ENCODE results near the gene CEBPE.

DNA sequence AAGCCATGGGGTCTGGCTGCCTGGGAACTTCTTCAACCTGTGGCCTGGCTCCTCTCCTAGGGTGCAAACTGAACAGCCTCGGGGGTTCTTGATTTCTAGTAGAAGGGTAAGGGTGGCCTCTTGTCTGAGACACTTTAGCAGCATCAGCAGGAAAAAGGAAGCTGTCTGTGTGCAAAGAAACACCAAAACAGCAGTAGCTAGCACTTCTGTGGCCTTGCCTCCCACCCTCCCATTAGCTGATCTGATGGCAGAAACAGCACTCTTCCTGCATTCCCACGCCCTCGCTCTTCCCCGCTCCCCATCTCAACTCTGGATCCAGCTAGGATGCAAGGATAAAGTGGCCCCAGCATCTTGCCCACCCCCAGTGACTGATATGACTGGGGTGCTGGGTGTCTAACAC lies 43.7 kb upstream of the CEBPE start:
- TF ChIP-seq, protein P1, sequence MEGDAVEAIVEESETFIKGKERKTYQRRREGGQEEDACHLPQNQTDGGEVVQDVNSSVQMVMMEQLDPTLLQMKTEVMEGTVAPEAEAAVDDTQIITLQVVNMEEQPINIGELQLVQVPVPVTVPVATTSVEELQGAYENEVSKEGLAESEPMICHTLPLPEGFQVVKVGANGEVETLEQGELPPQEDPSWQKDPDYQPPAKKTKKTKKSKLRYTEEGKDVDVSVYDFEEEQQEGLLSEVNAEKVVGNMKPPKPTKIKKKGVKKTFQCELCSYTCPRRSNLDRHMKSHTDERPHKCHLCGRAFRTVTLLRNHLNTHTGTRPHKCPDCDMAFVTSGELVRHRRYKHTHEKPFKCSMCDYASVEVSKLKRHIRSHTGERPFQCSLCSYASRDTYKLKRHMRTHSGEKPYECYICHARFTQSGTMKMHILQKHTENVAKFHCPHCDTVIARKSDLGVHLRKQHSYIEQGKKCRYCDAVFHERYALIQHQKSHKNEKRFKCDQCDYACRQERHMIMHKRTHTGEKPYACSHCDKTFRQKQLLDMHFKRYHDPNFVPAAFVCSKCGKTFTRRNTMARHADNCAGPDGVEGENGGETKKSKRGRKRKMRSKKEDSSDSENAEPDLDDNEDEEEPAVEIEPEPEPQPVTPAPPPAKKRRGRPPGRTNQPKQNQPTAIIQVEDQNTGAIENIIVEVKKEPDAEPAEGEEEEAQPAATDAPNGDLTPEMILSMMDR (IDR thresholded peaks at IDR 0.05), result no peak
- no peak for TF ChIP-seq POLR2A (IDR thresholded peaks at IDR 0.05)
